Middle frontal gyrus (tissue), 1 donor: ENCODE measurements around the gene DGKB.
"Not testable (repeated sequence)": the region's sequence is repeated elsewhere in the genome, so short reads cannot be mapped to it uniquely, and the experiment has no call there.

Experiments used
- DNase-seq: peaks from one replicate; pipeline ENCODE4 v3.0.0-alpha.2; 2015; ENCODE audit warnings: low spot score; ENCODE audit errors: extremely low spot score

DGKB gene

DNA sequence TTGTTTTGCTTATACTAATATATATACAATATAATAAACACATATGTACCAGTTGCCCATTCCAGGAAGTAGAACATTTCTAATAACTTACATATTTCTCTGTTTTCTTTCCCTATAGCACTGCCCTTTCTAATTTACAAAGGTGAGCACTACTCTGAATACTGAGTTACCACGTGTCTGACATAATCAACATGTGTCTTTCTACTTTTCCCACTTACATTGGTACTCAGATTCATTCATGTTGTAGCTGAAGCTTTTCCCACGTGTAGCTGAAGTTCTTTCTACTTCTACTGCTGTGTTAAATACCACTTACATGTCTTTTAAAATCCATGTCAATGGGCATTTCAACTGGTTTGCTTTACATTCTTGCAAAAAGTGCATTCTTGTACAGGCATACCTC, 317.3 kb downstream of the DGKB start:
- no peak for DNase-seq

DNA sequence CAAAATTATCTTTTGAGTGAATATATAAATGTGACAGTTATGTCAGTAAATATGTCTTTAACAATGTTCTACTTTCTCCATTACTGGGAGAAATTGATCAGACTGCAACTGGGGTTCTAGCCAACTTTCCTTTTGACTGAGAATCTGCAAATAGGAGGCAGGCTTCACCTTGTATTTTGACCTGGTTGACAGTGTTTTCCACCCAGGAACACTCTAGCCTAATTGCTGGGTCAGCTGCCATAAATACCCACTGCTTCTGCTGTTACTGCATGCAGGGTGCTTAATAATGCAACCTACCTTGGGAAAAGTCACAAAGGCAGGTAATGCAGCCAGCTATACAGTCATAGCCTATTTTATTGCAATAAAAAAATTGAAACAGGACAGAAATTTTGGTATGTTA, 319.0 kb downstream of the DGKB start:
- DNase-seq = no peak

DNA sequence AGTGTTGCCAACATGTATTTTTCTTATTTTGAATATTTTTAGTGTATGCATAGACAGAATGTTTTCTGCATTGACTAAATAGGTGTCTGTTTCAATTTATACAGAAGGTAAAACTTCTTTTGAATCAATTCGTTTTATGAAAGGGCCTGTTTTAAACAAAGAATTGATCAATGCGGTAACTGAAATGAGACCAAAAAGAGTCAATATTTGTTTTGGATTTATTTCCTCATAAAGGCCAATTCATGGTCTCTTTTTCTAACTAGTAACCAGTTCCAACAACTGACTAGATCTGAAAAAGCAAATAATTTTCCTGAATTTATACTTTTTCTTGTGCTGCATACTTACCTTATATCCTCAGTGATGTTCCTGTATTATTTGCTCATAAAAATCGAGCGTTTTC, 320.5 kb downstream of the DGKB start:
- no peak for DNase-seq

DNA sequence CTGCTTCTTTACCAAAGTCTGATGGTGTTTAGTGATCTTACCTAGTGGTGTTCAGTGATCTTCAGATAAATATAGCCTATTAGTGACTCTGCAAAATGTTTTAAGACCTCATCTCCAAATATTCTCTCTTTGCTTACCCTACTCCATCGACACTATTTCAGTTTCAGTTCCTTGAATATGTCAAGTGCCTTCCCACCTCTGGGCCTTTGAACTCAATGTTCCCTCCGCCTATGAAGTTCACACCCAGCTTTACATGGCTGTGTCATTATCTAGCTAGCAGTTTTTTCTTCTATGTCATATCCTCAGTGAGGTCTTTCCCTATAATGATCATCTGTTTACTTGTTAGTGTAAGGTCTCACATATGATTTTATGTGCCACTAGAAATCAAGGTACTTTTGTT, 322.6 kb downstream of the DGKB start:
- DNase-seq = no peak

DNA sequence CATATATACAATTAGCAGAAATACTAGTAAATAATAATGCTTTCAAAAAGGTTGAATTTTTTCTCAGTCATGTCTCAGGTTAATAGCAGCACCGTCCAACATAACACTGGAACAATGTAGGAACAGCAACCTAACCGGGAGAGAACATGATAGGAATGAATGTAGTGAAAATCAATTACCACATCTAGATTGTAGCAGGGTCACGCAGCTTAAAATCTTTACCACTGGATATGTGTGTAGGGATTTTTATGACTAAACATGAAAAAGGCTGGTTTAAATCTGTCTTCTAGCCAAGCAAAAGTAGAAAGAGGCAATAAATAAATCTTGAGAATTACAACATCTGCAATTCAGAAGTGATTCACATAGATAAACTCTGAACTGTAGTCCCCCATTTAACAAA, 326.0 kb downstream of the DGKB start:
- DNase-seq = no peak

DNA sequence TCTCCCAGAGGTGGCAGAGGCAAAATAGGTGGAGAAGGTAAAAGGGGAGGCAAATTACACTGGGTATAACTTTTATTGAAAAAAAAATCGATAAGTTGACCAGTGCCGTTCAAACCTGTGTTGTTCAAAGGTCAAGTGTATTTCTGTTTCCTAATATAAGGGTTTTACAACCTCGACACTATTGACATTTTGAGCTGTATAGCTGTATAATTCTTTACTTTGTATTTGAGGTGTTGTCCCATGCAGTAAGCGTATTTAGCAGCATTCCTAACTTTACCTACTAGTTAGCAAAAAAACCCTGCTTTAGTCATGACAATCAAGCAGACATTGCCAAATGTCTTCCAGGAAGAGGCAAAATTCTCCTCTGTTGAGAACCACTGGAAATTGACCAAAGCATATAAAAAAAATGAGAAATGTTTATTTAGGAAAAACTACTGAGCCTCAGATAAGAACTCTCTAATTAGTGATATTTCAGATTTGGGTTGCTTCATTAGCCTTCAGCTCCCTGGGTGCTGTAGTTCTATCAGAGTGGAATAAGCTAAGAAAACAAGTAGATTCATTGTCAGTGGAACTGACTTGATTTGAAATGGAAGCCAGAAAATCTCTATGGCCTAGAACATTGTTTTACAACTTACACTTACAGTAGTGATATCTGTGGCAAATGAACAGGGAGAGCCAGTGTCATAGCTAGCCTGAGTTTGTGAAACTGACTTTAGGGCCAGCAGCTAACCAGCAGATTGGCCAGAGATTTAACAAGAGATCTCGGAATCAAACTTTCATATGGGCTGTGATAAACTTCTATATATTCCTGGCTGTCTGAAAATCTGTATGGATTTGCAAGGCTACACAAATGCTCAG, 331.6 kb downstream of the DGKB start:
- no peak for DNase-seq

DNA sequence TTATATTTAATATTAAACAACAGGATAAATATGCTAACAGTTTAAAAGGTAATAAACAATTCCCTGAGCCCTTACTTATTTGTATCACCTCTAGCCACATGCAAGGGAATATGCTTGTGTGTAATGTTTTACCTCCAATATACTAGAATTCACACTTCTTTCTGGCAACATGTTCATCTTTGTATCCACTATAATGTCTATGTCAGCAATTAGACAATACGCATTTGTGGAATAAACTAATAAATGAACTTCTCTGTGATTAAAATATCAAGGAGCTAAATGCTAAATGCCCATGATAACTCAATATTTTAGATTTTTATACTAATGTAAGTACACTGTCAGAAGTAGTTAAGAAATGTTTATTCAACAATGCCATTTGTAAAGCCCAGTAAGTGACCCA, 350.5 kb downstream of the DGKB start:
- no peak for DNase-seq

DNA sequence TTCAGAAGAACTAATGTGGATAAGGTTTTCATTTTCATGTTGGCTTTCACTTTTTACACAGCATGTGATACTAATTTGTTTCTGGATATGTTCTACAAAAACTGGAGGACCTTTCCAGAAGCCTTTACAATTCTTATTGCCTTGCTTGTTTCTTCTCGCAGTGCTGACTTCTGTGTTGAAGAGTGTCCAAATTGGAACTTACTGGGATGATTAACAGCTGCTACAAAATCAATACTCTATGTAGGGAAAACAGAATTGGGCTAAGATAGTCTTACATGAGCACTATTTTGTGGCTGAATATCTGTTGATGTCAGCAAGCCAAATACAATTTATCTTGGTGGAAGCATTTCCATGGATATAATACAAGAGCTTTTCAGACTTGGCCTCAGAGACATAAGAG, 351.2 kb downstream of the DGKB start:
- DNase-seq = no peak

DNA sequence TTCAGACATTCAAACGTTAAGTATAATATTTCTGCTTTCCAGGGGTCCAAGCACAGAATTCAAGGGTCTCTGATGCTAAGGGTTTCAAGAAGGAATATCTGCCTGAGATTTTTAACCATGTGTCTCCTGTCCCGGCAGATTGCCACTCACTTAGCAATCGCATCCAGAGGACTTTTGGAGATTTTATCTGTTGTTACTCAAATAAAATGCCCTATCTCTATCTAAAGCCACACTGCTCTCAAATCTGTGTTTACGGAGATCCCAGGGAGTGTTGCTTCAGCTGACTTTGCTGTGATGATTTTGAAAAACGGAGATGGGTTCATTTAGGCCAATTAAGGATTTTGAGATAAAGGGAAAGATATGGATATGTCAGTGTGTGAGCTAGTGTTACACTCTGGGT, 359.9 kb downstream of the DGKB start:
- no peak for DNase-seq

DNA sequence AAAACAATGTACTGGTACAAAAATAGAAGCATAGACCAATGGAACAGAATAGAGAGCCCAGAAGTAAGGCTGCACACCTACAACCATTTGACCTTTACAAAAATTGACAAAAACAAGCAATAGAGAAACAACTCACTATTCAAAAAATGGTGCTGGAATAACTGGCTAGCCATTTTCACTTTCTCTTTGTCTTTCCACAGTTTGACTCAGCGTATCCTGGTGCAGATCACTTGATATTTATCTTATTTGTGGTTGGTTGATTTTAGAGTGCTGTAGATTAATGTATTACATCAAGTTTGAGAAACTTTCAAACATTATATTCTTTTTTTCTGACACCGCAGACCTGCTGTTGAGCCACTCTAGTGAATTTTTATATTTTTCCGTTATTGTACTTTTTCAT, 381.4 kb downstream of the DGKB start:
- DNase-seq = no peak

DNA sequence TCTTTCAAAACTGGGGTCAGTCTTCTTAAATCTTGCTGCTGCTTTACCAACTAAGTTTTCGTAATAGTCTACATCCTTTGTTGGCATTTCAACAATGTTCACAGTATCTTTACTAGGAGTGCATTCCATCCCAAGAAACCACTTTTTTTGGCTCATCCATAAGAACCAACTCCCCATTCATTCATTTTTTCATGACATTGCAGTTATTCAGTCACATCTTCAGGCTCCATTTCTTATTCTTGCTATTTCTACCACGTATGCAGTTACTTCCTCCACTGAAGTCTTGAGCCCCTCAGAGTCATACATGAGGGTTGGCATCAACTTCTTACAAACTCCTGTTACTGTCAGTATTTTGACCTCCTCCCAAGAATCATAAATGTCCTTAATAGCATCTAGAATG, 392.3 kb downstream of the DGKB start:
- DNase-seq = no peak

DNA sequence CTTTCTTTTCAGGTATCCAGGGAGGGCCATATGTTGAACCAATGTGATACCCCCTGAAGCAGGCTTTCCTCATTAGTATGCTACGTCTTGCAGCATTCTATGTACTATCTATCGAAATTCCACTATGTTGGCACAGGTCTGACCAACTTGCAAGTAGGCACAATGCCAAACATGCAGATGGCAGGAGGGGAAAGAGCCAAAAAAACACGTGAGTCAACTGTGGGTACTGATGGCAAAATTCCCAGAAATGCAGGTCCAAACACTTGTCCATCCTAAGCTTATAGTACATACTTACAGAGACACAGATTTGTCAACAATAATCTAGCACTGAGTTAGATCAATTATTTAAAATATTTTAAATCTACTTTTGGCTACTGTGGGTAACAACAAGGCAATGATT, 394.9 kb downstream of the DGKB start:
- no peak for DNase-seq

DNA sequence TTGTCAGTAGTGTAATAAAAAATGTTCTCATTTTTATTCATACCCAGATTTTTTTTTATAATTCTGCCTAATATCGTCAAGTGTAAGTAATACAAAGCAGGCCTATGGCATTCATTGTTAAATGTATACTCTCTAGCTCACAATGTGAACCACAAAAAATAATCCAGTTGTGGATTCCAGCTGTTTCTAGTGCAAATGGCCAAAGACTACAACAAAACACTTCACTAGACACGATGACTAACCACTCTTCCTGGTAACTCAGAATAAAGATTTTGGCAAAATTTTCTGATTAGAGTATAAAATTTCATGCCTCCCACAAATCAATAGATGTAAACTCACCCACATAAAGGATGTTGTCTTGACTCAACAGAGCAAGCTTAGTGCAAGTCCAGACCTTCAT, 396.6 kb downstream of the DGKB start:
- no peak for DNase-seq

DNA sequence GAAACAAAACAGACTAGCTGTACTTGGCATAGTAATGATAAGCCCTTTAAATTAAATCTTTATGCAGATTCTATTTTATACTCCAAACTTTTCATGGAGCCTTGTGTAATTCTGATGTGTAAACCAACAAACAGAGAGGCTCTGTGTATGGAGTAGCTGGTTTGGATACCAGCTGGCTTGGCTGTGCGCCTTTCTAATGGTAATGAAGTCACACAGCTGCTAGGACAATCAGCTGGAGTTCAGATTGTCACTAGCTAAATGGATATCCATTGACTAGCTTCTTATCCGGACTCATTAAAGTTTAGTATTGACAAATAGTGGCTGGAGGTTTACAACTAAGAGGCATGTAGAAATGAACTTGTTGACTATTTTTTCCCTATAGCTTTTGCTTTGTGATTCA, 398.4 kb downstream of the DGKB start:
- DNase-seq = peak; percentile 14

DNA sequence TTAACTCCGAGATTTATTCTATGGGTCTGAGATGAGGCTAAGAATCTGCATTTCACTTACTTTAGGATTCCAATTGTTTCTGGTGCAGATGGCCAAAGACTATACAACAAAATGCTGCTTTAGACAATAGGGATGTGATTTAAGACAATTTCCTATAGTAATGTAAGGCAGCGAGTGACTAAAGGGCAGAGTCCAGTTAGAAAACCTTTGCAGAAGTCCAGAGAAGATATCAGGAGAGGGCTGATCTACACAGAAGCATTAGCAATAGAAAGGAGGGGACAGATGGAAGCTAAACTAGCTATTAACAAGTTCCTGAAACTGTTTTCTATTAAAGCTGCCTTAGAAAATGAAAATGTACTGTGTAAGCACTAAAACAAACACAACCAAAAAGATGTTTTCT, 398.9 kb downstream of the DGKB start:
- DNase-seq = no peak

DNA sequence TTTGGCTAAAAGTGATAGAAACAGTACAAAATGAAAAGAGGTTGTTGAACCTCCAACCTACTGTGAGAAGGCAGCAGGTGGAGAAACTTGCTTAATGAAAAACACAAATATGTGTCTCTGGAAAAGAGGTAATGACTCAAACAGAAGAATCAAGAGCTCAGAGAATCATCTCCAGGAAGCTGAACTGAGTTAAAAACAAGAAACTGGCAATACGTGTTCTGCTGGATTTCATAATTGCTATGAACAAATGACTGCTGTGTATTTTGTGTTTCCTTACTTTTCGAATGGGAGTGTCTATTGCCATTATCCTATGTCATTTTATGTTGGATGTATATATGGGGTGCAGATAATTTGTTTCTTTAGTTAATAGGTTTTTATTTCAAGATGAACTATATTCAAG, 401.1 kb downstream of the DGKB start:
- no peak for DNase-seq

DNA sequence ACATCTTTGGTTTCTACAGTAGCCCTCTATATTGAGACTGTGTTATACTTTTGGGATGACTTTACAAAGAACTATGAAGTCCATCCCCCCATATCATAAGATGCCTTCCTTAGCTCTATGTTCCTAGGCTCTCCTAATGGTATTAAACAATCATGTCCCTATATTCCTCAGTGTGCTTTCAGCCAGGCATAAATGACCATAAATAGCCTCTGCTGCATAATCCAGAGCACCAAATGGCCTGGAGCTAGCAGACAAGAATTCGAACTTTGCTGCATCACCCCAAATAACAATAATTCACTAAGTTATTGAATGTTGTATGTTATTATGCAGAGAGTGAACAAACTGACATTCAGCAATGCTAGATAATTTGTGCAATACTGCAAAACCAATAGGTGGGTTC, 405.2 kb downstream of the DGKB start:
- no peak for DNase-seq

DNA sequence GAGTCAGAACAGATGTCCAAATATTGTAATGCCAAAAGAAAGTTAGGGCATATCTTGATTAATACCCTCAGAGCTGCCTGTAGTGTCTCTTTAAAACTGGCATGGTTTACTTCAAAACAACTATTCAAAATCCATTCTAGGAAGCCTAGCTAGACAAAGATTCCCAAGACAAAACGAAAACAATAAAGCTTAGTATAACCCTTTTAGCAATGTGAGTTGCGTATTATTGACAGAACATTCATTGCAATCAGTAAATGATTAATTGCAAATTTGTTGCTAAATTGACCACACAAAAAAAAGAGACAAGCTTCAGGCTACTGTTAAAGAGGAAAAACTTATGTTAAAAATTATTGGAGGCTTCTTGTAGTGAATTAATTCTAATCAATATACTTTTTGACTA, 406.9 kb downstream of the DGKB start:
- DNase-seq = no peak

DNA sequence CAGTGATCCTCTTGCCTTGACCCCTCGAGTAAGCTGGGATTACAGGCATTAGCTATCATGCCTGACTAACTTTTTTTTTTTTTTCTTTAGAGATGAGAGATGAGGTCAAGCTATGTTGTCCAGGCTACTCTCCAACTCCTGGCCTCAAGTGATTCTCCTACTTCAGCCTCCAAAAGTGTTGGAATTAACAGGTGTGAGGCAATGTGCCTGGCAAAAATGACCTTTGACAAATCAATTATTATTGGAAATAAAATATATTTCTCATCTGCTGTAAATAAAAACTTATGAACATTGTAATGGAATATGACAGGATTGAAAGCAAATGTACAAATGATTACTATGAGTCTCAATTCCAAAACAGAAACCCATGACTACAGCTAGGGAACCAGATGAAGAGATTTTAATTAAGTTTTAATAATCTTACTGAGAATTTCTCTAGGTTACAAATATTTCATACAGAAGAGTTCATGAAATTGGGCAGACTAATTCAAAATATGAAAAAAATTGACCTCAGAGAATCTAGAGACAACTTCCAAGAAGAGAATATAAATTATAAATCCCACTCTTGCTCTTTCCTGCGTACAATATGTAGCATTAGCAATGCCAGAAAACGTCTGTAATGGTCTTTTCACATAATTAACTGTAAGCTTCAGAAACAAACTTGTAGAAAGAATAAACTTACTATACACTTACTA, 414.7 kb downstream of the DGKB start:
- DNase-seq = no peak

DNA sequence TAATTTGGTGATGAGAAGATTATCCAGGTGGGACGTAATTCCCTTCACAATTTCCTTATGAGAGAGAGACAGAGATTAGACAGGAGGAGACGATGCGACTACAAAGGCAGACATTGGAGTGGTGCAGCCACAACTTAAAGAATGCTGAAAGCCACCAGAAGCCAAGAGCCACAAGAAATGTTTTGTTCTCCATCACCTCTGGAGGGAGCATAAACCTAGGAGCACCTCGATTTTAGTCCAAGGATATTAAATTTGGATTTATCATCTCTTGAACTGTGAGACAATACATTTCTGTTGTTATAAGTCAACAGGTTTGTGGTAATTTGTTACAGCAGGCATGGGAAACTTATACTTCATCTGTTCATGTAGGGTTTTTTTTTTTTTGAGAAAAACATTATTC, 418.9 kb downstream of the DGKB start:
- DNase-seq = no peak

DNA sequence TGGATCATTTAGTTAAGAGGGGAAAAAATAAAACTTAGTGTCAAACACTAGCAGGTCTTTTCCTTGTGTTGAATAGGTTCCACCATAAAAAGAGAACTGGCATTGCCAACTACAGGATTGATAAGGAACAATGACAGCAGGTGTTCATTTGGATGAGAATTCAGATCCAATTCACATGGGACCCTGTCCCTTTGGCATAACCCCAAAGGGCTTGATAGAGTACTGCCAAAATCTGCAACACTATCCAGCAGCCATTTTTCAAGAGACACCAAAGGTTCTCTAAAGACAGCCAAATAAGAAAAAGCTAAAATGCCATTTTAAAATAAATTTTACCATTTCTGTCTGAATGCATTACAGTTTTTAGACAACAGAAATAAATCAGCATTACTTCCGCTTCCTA, 422.3 kb downstream of the DGKB start:
- DNase-seq = no peak

DNA sequence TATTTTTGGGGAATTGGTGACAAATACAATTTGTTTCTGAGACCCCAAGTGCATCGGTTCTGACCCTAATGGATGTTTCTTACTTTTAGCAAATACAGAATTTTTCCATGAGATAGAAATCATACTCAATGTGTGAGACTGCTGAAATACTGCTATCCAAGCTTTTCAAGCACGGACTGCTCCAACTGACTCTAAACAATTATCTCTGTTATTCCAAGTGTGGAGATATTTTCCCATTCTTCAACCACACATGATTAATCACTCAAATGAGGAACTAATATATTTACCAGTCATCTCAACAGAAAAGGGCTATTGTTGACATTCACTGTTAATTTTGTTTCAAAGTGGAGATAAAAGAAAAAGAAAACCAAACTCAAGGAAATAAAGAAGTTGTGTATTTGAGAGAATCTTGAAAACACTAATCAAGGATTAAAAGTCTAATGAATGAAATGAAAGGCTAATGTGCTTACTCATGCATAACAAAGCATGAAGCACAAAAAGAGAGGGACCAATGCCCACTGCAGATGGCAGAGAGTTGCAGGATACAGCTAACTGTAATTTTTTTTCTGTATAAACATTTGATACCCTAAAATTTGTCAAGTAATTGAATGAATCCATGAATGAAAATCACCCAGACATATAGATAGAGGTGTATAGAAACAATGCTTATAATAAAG, 423.6 kb downstream of the DGKB start:
- no peak for DNase-seq

DNA sequence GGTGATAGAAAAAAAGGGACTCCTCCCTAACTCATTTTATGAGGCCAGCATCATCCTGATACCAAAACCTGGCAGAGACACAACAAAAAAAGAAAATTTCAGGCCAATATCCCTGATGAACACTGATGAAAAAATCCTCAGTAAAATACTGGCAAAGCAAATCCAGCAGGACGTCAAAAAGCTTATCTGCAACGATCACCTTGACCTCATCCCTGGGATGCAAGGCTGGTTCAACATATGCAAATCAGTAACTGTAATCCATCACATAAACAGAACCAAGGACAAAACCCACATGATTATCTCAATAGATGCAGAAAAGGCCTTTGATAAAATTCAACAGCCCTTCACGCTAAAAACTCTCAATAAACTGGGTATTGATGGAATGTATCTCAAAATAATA, 440.8 kb downstream of the DGKB start:
- DNase-seq = not testable (repeated sequence)
